B cell (primary cell): Measurements from ENCODE around the gene RNF150. TPM values are rescaled to one million over a fixed set of nuclear protein-coding genes. Genes with fewer than 3 reads are reported as not detected.

Source experiments
- ATAC-seq: fragments of 200-7000 bp; cut with Tn5 transposase; one replicate; pipeline ENCODE4 v1.10.0; 2021; ENCODE audit warnings: low read depth, mild to moderate bottlenecking, moderate number of reproducible peaks, moderate library complexity
- CTCF ChIA-PET: fragments of 350-600 bp; sonication (Branson Sonifier 250); formaldehyde crosslinking; loops from one replicate; lab custom pipeline; 2021; ENCODE audit warnings: antibody characterized with exemption, inconsistent platforms; lab: Charles Lee
- POLR2A ChIA-PET: fragments of 350-600 bp; sonication (Branson Sonifier 250); formaldehyde crosslinking; loops from one replicate; lab custom pipeline; 2021; ENCODE audit warnings: antibody characterized with exemption; lab: Charles Lee
- DNase-seq: peaks from one replicate; pipeline ENCODE4 v3.0.0; 2013
- H2AFZ ChIP-seq: 2 replicates; pipeline ENCODE4 v1.6.1; 2012; ENCODE audit warnings: mild to moderate bottlenecking, low read depth, low read length; ENCODE audit not compliant: insufficient read depth, poor library complexity, severe bottlenecking
- H3K27ac ChIP-seq, 2 donors: 1 replicate in 1 of 2; 2 replicates in 1 of 2; pipeline ENCODE4 v1.5.1; 2012 to 2013; ENCODE audit warnings: low read length in 2 of 2, mild to moderate bottlenecking in 2 of 2, moderate library complexity in 1 of 2
- H3K27me3 ChIP-seq, 4 experiments: fragments of 200-600 bp in 1 of 4; sonication (generic) in 1 of 4; replicated peaks in 1 of 4; 1 replicate in 2 of 4; 2 replicates in 2 of 4; pipeline versions ENCODE4 v1.6.1 to v1.7.0; 2013 to 2016; ENCODE audit warnings: low read length in 3 of 4, mild to moderate bottlenecking in 2 of 4, mixed read lengths in 1 of 4, moderate library complexity in 1 of 4; ENCODE audit not compliant: insufficient read depth in 4 of 4, control insufficient read depth in 3 of 4; ENCODE audit errors: control extremely low read depth in 1 of 4
- H3K36me3 ChIP-seq, 2 experiments: replicated peaks in 1 of 2; 1 replicate in 1 of 2; 2 replicates in 1 of 2; pipeline versions ENCODE4 v1.6.1 to v1.7.1; 2013; ENCODE audit warnings: low read length in 1 of 2; ENCODE audit not compliant: insufficient read depth in 2 of 2, control insufficient read depth in 1 of 2; ENCODE audit errors: control extremely low read depth in 1 of 2, extremely low read depth in 1 of 2
- H3K4me1 ChIP-seq, 2 donors: fragments of 200-600 bp in 1 of 2; sonication (generic) in 1 of 2; 1 replicate in 1 of 2; 2 replicates in 1 of 2; pipeline versions ENCODE4 v1.5.1 to v1.6.1; 2013 to 2017; ENCODE audit warnings: low read length in 2 of 2; ENCODE audit not compliant: control insufficient read depth in 2 of 2, insufficient read depth in 2 of 2
- H3K4me2 ChIP-seq: replicated peaks from 2 replicates; pipeline ENCODE3; 2012; ENCODE audit warnings: mild to moderate bottlenecking, low read depth, low read length; ENCODE audit not compliant: poor library complexity, severe bottlenecking
- H3K4me3 ChIP-seq, 5 experiments: fragments of 200-600 bp in 1 of 5; sonication (generic) in 1 of 5; 1 replicate in 3 of 5; 2 replicates in 2 of 5; pipeline versions ENCODE4 v1.5.1 to v1.7.0; 2011 to 2016; ENCODE audit warnings: low read length in 4 of 5, mild to moderate bottlenecking in 4 of 5, low read depth in 2 of 5, control low read depth in 1 of 5, moderate library complexity in 1 of 5; ENCODE audit not compliant: insufficient read depth in 1 of 5; ENCODE audit errors: control extremely low read depth in 1 of 5, extremely low read depth in 1 of 5
- H3K79me2 ChIP-seq: fragments of 200-600 bp; sonication (generic); one replicate; pipeline ENCODE4 v1.6.0; 2016; ENCODE audit warnings: low read length; ENCODE audit not compliant: control insufficient read depth, insufficient read depth
- H3K9ac ChIP-seq: fragments of 200-600 bp; sonication (generic); 2 replicates; pipeline ENCODE4 v1.6.1; 2017; ENCODE audit warnings: mild to moderate bottlenecking, low read length, moderate library complexity
- H3K9me3 ChIP-seq, 3 donors: one replicate each; pipeline versions ENCODE4 v1.6.1 to v1.7.1; 2013; ENCODE audit warnings: low read length in 2 of 3; ENCODE audit not compliant: control insufficient read depth in 2 of 3, insufficient read depth in 1 of 3; ENCODE audit errors: control extremely low read depth in 1 of 3
- H4K20me1 ChIP-seq: 2 replicates; pipeline ENCODE4 v1.6.0; 2012; ENCODE audit warnings: mild to moderate bottlenecking, low read length; ENCODE audit not compliant: insufficient read depth, control insufficient read depth, poor library complexity, severe bottlenecking
- H3K27ac Mint-ChIP-seq: one replicate; pipeline ENCODE4 v1.8.0; 2021; ENCODE audit warnings: mixed read lengths
- H3K27me3 Mint-ChIP-seq: one replicate; pipeline ENCODE4 v1.8.0; 2021; ENCODE audit warnings: mixed read lengths
- H3K4me1 Mint-ChIP-seq: one replicate; pipeline ENCODE4 v1.8.0; 2021; ENCODE audit warnings: mixed read lengths
- H3K4me3 Mint-ChIP-seq: one replicate; pipeline ENCODE4 v1.8.0; 2021; ENCODE audit warnings: mixed read lengths
- H3K9me3 Mint-ChIP-seq: one replicate; pipeline ENCODE4 v1.8.0; 2022; ENCODE audit warnings: mixed read lengths; ENCODE audit not compliant: insufficient read depth
- CTCF ChIP-seq: fragments of 200-600 bp; IDR thresholded peaks from one replicate; pipeline ENCODE4 v1.8.0; 2022; ENCODE audit warnings: antibody characterized with exemption, mild to moderate bottlenecking
- EZH2 ChIP-seq: IDR thresholded peaks from 2 replicates; pipeline ENCODE4 v1.6.1; 2012; ENCODE audit warnings: borderline replicate concordance, low read depth, mild to moderate bottlenecking, moderate library complexity, low read length; ENCODE audit not compliant: insufficient read depth, poor library complexity, severe bottlenecking
- WGBS: methylation state at CpG from one replicate; pipeline ENCODE4 v1.1.5; 2013; ENCODE audit warnings: missing lambda C conversion rate; ENCODE audit not compliant: insufficient coverage; 5-methylcytosine and 5-hydroxymethylcytosine counted together
- intact Hi-C: fragments of 100-400 bp; cut with micrococcal nuclease; formaldehyde crosslinking; loops from one replicate; pipeline ENCODE4 v1.10.0; 2022
- polyA plus RNA-seq: library from polyadenylated mRNA; depleted of rRNA; stranded (reverse); fragments of >200 nt; gene quantifications from 2 replicates; pipeline ENCODE4 v1.2.3, GENCODE V29; 2012
- total RNA-seq, 2 donors: library from RNA; stranded (reverse); fragments of 120-200 nt in 1 of 2; gene quantifications; 1 replicate in 1 of 2; 2 replicates in 1 of 2; pipeline versions ENCODE4 v1.2.3 to v1.2.4, GENCODE V29; 2013 to 2022

Gene RNF150
- total and polyA plus RNA-seq, 2 donors (not counting 1 experiment from before 2014, with no cell fraction given) = not detected

GRCh38 chr4:141080668-141081067 is 52.6 kb downstream of the RNF150 start:
- peaks cover 3% of the 10 kb centered on the region for H3K27me3 Mint-ChIP-seq
- TF ChIP-seq EZH2 = no peak
- no peak for TF ChIP-seq CTCF
- no peak overlapping the region for H3K27ac Mint-ChIP-seq
- ATAC-seq (no peak), DNase-seq (no peak)
- H3K4me1 Mint-ChIP-seq = no peaks in the 10 kb centered on the region
- POLR2A ChIA-PET = no interaction called here
- no peak overlapping the region for H3K27ac ChIP-seq
- H3K9ac ChIP-seq = no peak overlapping the region
- 93% methylated on average over 8 of the region's 8 CpGs for WGBS
- CTCF ChIA-PET = no interaction called here
- H3K36me3 ChIP-seq = no peaks in the 10 kb centered on the region
- H3K4me3 Mint-ChIP-seq = no peak overlapping the region
- H3K4me3 ChIP-seq = no peak overlapping the region
- H3K79me2 ChIP-seq = no peaks in the 10 kb centered on the region
- peaks cover 4% of the 10 kb centered on the region for H3K9me3 Mint-ChIP-seq
- H2AFZ ChIP-seq = no peak overlapping the region
- no peaks in the 10 kb centered on the region for H3K9me3 ChIP-seq
- intact Hi-C loops = no loop called here
- no peak overlapping the region for H3K4me2 ChIP-seq
- no peaks in the 10 kb centered on the region for H4K20me1 ChIP-seq
- no peaks in the 10 kb centered on the region for H3K4me1 ChIP-seq
- H3K27me3 ChIP-seq = no peaks in the 10 kb centered on the region

GRCh38 chr4:141079393-141079930 is 53.8 kb downstream of the RNF150 start:
- intact Hi-C loops = no loop called here
- H3K27ac Mint-ChIP-seq = no peak overlapping the region
- no peaks in the 10 kb centered on the region for H3K4me1 Mint-ChIP-seq
- ATAC-seq (no peak), DNase-seq (no peak)
- POLR2A ChIA-PET = no interaction called here
- no peak overlapping the region for H3K4me3 Mint-ChIP-seq
- H3K4me3 ChIP-seq = no peak overlapping the region
- TF ChIP-seq EZH2 = no peak
- TF ChIP-seq CTCF = no peak
- H3K27me3 Mint-ChIP-seq = peaks cover 3% of the 10 kb centered on the region
- peaks cover 1% of the 10 kb centered on the region for H3K9me3 Mint-ChIP-seq
- no peaks in the 10 kb centered on the region for H3K36me3 ChIP-seq
- H3K4me1 ChIP-seq = no peaks in the 10 kb centered on the region
- CTCF ChIA-PET = no interaction called here
- H3K4me2 ChIP-seq = no peak overlapping the region
- no peaks in the 10 kb centered on the region for H3K9me3 ChIP-seq
- no peak overlapping the region for H3K27ac ChIP-seq
- H3K27me3 ChIP-seq = no peaks in the 10 kb centered on the region
- 45% methylated on average over 2 of the region's 3 CpGs for WGBS
- H3K79me2 ChIP-seq = no peaks in the 10 kb centered on the region
- H2AFZ ChIP-seq = no peak overlapping the region
- no peaks in the 10 kb centered on the region for H4K20me1 ChIP-seq
- no peak overlapping the region for H3K9ac ChIP-seq
